ENCODE measurements around the gene LRRC1. TPM values are rescaled to one million over a fixed set of nuclear protein-coding genes. Genes with fewer than 3 reads are reported as not detected.

The LRRC1 gene
- total RNA-seq, 4 donors from 2014 or later = 71.0 to 151 (median 91.6) TPM

DNA sequence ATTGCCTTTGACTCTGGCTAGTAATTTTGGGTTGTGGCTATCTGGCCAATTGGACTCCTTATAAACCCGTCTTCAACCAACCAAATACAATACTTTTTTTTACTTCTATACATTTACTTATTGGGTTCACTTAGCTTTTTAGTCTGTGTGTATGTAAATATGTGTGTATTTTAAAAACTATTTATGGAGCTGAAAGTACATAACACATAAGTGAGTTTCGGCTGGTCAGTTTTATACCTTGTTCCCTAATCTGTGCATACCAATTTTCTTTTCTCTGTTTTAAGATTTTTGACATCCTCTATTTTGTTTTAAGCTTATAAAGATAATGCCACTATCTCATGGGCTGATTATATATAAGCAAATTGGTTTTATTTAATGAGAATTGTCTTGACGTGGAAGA is 129.5 kb downstream of the LRRC1 start:
- H3K9me3 ChIP-seq = no peaks in the 10 kb centered on the region
- DNase-seq = no peak
- H3K4me3 ChIP-seq = no peak overlapping the region
- peaks cover 0 to 30% (median 6%) of the 10 kb centered on the region in 4 donors for H3K36me3 ChIP-seq
- TF ChIP-seq EP300 (IDR thresholded peaks at IDR 0.05; ENCODE audit: low read depth) = no peak
- TF ChIP-seq POLR2A (IDR thresholded peaks at IDR 0.05) = no peak
- TF ChIP-seq, protein P1, sequence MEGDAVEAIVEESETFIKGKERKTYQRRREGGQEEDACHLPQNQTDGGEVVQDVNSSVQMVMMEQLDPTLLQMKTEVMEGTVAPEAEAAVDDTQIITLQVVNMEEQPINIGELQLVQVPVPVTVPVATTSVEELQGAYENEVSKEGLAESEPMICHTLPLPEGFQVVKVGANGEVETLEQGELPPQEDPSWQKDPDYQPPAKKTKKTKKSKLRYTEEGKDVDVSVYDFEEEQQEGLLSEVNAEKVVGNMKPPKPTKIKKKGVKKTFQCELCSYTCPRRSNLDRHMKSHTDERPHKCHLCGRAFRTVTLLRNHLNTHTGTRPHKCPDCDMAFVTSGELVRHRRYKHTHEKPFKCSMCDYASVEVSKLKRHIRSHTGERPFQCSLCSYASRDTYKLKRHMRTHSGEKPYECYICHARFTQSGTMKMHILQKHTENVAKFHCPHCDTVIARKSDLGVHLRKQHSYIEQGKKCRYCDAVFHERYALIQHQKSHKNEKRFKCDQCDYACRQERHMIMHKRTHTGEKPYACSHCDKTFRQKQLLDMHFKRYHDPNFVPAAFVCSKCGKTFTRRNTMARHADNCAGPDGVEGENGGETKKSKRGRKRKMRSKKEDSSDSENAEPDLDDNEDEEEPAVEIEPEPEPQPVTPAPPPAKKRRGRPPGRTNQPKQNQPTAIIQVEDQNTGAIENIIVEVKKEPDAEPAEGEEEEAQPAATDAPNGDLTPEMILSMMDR (IDR thresholded peaks at IDR 0.05) = no peak
- TF ChIP-seq POLR2AphosphoS5 (IDR thresholded peaks at IDR 0.05) = no peak
- peak overlapping the region; percentile 23 to 59 (median 51) for H3K27ac ChIP-seq
- intact Hi-C loops (cut with DNase I; ENCODE audit: low total_unique reads) = no loop called here
- in situ Hi-C loops (cut with MboI; ENCODE audit: low pct_ligation_motif_present in 1 of 4, low pct_unique_long_range_greater_than_20kb in 1 of 4, low sequenced_read_pairs in 3 of 4) = no loop called here
- peaks cover 6 to 53% (median 41%) of the 10 kb centered on the region in 4 donors for H3K4me1 ChIP-seq
- WGBS, 2 donors (ENCODE audit: low coverage in 1 of 2) = 64 to 65% methylated on average over 3 of the region's 3 CpGs
- H3K27me3 ChIP-seq = no peaks in the 10 kb centered on the region

DNA sequence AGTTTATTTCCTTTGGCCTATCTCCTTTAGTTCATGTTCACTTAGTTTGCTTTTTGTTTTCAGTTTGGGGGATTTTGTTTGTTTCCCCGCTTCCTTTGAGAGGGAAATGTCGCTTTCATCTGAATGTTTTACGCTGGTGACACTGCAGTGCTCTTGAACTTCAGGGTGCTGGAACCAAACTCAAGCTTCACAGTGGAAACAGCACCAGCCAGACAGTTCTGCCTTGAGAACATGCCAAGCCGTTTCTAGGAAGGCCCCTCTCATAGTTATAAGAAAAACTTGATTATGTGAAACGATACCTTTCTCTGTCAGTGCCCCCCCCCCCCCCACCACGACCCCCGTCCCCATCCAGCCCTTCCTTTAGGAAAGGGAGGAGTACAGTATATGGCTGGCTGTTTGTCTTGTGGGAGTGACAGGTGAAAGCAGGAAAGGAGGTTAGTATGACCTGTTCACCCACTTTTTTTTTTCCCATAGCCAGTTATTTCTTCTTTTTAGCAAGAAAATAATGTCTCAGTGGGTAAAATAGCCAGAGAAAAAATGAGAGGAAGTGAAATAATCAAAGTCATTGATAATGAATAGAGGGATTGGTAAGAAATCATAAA is 130.1 kb downstream of the LRRC1 start:
- H3K27me3 ChIP-seq = no peaks in the 10 kb centered on the region
- H3K4me1 ChIP-seq = peaks cover 6 to 53% (median 41%) of the 10 kb centered on the region in 4 donors
- no peaks in the 10 kb centered on the region for H3K9me3 ChIP-seq
- H3K4me3 ChIP-seq = no peak overlapping the region
- in situ Hi-C loops (cut with MboI; ENCODE audit: low pct_ligation_motif_present in 1 of 4, low pct_unique_long_range_greater_than_20kb in 1 of 4, low sequenced_read_pairs in 3 of 4) = no loop called here
- no peak for DNase-seq
- peaks cover 0 to 26% (median 3%) of the 10 kb centered on the region in 4 donors for H3K36me3 ChIP-seq
- H3K27ac ChIP-seq = peak overlapping the region; percentile 23 to 59 (median 51)
- TF ChIP-seq POLR2AphosphoS5 (IDR thresholded peaks at IDR 0.05) = no peak
- TF ChIP-seq, protein P1 (IDR thresholded peaks at IDR 0.05) = no peak
- intact Hi-C loops (cut with DNase I; ENCODE audit: low total_unique reads) = no loop called here
- WGBS, 2 donors (ENCODE audit: low coverage in 1 of 2) = 33 to 57% methylated on average over 4 to 7 of the region's 7 CpGs

DNA sequence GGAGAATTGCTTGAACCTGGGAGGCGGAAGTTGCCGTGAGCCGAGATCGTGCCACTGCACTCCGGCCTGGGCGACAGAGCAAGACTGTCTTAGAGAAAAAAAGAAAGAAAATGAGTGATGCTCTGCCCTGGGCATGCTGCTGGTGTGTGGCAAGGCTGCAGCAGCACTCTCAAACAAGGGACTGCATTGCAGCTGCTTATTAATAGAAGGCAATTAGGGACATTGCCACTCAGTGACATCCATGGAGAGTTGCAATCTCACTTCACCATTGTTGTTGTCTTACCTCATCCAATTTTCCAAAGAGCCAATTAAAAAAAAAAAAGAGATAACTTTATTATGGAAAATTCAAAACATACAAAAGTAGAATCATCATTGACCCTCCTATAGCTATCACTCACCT is 131.1 kb downstream of the LRRC1 start:
- Histone ChIP-seq H3K36me3 (peaks cover 0 to 16% (median 2%) of the 10 kb centered on the region in 4 donors), H3K4me1 (peaks cover 6 to 53% (median 41%) of the 10 kb centered on the region in 4 donors), H3K27ac (peak overlapping the region in 3 of 4 donors; percentile 45 to 57 (median 57)), H3K27me3 (no peaks in the 10 kb centered on the region), H3K9me3 (no peaks in the 10 kb centered on the region), H3K4me3 (no peak overlapping the region)
- in situ Hi-C loops (cut with MboI; ENCODE audit: low pct_ligation_motif_present in 1 of 4, low pct_unique_long_range_greater_than_20kb in 1 of 4, low sequenced_read_pairs in 3 of 4) (no loop called here), intact Hi-C loops (cut with DNase I; ENCODE audit: low total_unique reads) (no loop called here)
- TF ChIP-seq EP300 (IDR thresholded peaks at IDR 0.05; ENCODE audit: low read depth) = no peak
- no peak for TF ChIP-seq POLR2A (IDR thresholded peaks at IDR 0.05)
- WGBS, 2 donors (ENCODE audit: low coverage in 1 of 2) = 99 to 100% methylated on average over 6 of the region's 6 CpGs
- no peak for DNase-seq

DNA sequence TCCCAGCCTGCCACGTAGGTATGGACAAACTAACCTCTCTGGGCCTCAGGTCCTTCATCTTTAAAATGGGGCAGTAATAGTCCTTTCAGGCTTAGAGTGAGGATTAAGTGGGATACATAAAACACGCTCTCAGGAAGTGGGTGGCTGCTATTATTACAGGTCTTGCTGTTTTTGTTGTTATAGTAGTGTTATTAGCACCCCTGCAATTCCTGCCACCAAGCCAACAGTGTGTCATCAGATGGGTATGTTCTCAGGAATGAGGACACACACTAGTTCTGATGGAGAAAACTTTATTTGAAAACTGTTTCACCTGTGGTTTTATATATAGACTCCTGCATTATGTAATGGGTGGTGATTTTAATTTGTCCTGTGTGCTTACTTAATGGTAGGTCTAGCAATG is 131.7 kb downstream of the LRRC1 start:
- in situ Hi-C loops (cut with MboI; ENCODE audit: low pct_ligation_motif_present in 1 of 4, low pct_unique_long_range_greater_than_20kb in 1 of 4, low sequenced_read_pairs in 3 of 4) (no loop called here), intact Hi-C loops (cut with DNase I; ENCODE audit: low total_unique reads) (no loop called here)
- peaks cover 0 to 10% (median 2%) of the 10 kb centered on the region in 4 donors for H3K36me3 ChIP-seq
- no peak for DNase-seq
- H3K4me1 ChIP-seq = peaks cover 6 to 53% (median 41%) of the 10 kb centered on the region in 4 donors
- TF ChIP-seq, protein P1 (IDR thresholded peaks at IDR 0.05) = no peak
- no peak for TF ChIP-seq EP300 (IDR thresholded peaks at IDR 0.05; ENCODE audit: low read depth)
- no peak for TF ChIP-seq POLR2A (IDR thresholded peaks at IDR 0.05)
- no peak for TF ChIP-seq POLR2AphosphoS5 (IDR thresholded peaks at IDR 0.05)
- WGBS, 2 donors (ENCODE audit: low coverage in 1 of 2) = 78 to 79% methylated on average over 2 of the region's 2 CpGs
- no peak overlapping the region for H3K4me3 ChIP-seq
- no peaks in the 10 kb centered on the region for H3K27me3 ChIP-seq
- peak overlapping the region; percentile 23 to 64 (median 40) for H3K27ac ChIP-seq
- H3K9me3 ChIP-seq = no peaks in the 10 kb centered on the region
